ENCODE results near the gene SLC6A3. TPM values are rescaled to one million over a fixed set of nuclear protein-coding genes. Genes with fewer than 3 reads are reported as not detected.

The SLC6A3 gene
- total and polyA plus RNA-seq, 12 donors, result 0.04 to 0.19 (median 0.18) TPM; not detected in 9

DNA sequence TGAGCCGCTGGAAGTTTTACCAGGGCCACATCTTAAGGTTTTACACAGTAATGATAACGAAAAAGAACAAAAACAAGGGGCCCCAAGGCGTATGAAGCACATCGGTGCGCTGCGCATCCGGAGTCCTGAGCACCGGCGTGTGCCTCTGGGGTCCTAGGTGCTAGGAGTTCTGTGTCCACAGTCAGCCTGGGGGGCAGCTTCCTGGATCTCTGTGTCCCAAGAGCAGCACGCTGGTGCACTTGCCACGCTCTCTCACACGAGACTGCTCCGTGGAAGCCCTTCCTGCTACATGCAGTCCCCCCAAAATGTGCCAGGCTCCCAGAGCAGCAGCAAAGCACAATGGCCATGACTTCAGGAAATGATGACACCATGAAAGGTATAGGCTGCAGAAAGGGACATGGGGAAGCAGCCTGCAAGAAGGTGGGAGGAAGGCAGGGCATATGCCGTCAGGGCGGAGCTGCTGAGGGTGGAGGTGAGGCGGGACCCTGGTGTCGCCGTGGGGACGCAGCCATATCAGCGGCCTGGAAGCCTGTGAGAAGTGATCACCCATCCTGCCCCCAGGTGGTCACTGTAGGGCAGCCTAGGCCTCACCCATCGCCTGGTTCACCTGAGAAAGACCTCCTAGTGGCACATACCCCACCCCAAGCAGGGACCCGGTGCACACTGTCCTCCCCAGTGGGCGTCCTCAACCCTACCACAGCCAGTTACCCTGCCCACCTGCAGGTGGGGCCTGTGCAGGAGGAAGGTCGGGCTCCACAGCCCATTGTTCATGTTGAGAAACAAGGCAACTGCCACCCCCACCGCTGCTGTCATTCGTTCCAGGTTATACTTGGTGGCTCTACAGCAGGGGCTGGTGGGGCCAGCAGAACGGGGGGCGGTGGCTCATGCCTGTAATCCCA lies 23.6 kb upstream of the SLC6A3 start:
- DNase-seq (no peak), ATAC-seq (no peak)
- Histone ChIP-seq H3K4me1 (no peaks in the 10 kb centered on the region), H3K4me3 (no peak overlapping the region), H3K27me3 (no peaks in the 10 kb centered on the region), H3K27ac (no peak overlapping the region), H3K36me3 (peaks cover 0 to 91% (median 7%) of the 10 kb centered on the region in 9 donors), H3K9me3 (no peaks in the 10 kb centered on the region)
- intact Hi-C loops (cut with DNase I), result no loop called here
- 92 to 94% methylated on average over 28 of the region's 28 CpGs for WGBS, 2 donors
- TF ChIP-seq CTCF (IDR thresholded peaks at IDR 0.05), result no peak

- ATAC-seq, result peak in 2 of 8 donors; percentile 30 to 43
- H3K27me3 ChIP-seq, result no peaks in the 10 kb centered on the region
- intact Hi-C loops (cut with DNase I), result no loop called here
- H3K9me3 ChIP-seq, result no peaks in the 10 kb centered on the region
- DNase-seq, result no peak
- WGBS, 2 donors, result 68 to 74% methylated on average over 15 of the region's 15 CpGs
- no peak overlapping the region for H3K4me3 ChIP-seq
- peak; percentile 15 to 59 (median 54) for TF ChIP-seq CTCF (IDR thresholded peaks at IDR 0.05)
- H3K4me1 ChIP-seq, result no peaks in the 10 kb centered on the region
- H3K27ac ChIP-seq, result no peak overlapping the region
- peaks cover 0 to 91% (median 14%) of the 10 kb centered on the region in 9 donors for H3K36me3 ChIP-seq
Measured at GRCh38 chr5:1468247-1468612, 23.0 kb upstream of the SLC6A3 start.

DNA sequence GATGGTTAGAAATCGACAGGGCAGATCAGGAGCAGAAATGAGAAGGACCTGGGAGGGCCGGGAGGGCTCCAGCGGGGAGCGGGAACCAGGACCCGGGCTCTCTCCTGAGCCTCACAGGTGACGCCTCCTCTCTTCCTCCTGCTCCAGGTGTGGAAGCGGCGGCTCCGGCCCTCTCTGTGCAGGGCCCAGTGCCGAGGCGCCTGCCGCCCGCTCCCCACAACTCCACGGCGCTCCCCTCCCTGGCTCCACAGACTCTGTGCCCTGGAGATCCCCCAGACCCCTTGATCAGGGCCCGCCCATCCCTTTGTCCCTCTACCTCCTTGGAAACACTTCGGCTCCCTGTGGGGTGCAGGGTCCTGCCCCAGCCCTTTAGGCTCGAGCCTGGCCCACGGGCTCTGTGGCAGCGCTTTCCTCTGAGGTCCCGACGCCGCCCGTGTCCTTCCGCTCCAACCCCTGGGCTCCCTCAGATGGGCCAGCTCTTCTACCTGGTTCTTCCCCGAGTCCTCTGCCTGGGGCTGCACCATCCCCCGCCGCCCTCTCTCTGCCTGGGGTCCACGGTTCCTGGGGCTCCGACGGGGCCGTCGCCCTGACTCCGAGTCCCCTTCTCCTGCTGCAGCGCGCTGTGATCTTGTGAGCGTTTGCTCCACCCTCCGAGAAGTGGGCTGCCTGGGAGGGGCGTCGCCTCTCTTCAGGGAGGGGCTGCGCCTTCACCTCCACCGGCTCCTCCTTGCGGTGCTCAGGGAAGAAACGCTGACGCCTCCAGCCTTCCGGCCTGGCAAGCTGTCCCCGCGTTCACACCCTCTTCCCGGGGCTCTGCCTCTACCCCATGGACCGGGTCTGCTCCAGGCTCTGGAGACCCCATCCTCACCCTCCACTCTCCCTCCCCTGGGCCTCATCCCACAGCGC lies 22.4 kb upstream of the SLC6A3 start:
- Histone ChIP-seq H3K27ac (no peak overlapping the region), H3K4me3 (no peak overlapping the region), H3K36me3 (peaks cover 0 to 91% (median 20%) of the 10 kb centered on the region in 9 donors), H3K9me3 (no peaks in the 10 kb centered on the region), H3K4me1 (no peaks in the 10 kb centered on the region), H3K27me3 (no peaks in the 10 kb centered on the region)
- DNase-seq, result no peak
- ATAC-seq, result no peak
- 93 to 95% methylated on average over 51 of the region's 51 CpGs for WGBS, 2 donors
- TF ChIP-seq CTCF (IDR thresholded peaks at IDR 0.05), result no peak
- intact Hi-C loops (cut with DNase I), result no loop called here

- DNase-seq, result no peak
- intact Hi-C loops (cut with DNase I), result no loop called here
- no peak for TF ChIP-seq CTCF (IDR thresholded peaks at IDR 0.05)
- Histone ChIP-seq H3K9me3 (no peaks in the 10 kb centered on the region), H3K27ac (no peak overlapping the region), H3K36me3 (peaks cover 0 to 91% (median 28%) of the 10 kb centered on the region in 9 donors), H3K27me3 (no peaks in the 10 kb centered on the region), H3K4me3 (no peak overlapping the region), H3K4me1 (no peaks in the 10 kb centered on the region)
- 96 to 97% methylated on average over 37 of the region's 37 CpGs for WGBS, 2 donors
- no peak for ATAC-seq
Measured at GRCh38 chr5:1466631-1467265, 21.5 kb upstream of the SLC6A3 start.
